ENCODE data around the gene ZNF865.
A peak's percentile ranks its signal among the peaks of the same experiment; 100 is the strongest.

DNA sequence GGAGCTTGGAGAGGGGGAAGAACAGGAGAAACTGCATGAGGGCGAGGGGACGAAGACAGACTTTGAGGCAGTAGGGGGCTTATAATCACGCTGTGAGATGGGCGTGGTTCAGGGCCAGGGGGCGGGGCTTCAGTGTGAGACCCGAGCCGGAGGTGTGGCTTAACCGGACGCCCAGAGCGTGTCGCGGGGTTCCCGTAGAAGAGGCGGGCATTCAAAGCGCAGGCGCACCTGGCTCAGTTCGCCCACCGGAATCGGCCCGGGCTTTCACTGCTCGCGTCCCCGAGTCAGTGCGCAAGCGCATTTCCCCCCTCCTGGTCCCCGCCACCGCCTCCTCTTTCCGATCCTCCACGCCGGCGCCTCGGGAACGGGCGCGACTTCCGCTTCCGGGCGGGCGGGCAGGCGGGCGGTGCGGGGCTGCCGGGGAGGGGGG, 225 bp upstream of the ZNF865 start:
- TF ChIP-seq POLR2A (IDR thresholded peaks at IDR 0.05), result peak; percentile 29
- TF ChIP-seq POLR2AphosphoS5 (IDR thresholded peaks at IDR 0.05), result peak; percentile 86
